RWPE1 (cell line): Measurements from ENCODE around the gene SHMT1.
"Not testable (repeated sequence)": the region's sequence is repeated elsewhere in the genome, so short reads cannot be mapped to it uniquely, and the experiment has no call there.

Experiments
- CTCF ChIA-PET: fragments of 350-600 bp; sonication (Branson Sonifier 250); formaldehyde crosslinking; extraction: SDS; loops from one replicate; lab custom pipeline; 2021; lab: Yijun Ruan, JAX
- POLR2A ChIA-PET: fragments of 400-600 bp; formaldehyde crosslinking; extraction: SDS; loops from one replicate; lab custom pipeline; 2020; ENCODE audit warnings: antibody characterized with exemption; ENCODE audit not compliant: low non-redundant PET; lab: Yijun Ruan, JAX
- DNase-seq: peaks from one replicate; pipeline ENCODE4 v3.0.0; 2012; ENCODE audit warnings: low spot score
- H3K27ac ChIP-seq: fragments of 450-650 bp; 2 replicates; pipeline ENCODE4 v1.5.1; 2017
- CTCF ChIP-seq: fragments of 450-650 bp; conservative IDR thresholded peaks from 2 replicates; pipeline ENCODE4 v1.5.1; 2017; ENCODE audit warnings: low read depth, mild to moderate bottlenecking

Gene SHMT1

GRCh38 chr17:18300725-18301480 lies 62.4 kb downstream of the SHMT1 start:
- no peak for DNase-seq
- H3K27ac ChIP-seq: no peak overlapping the region
- ChIA-PET CTCF (no interaction called here), POLR2A (no interaction called here)
- TF ChIP-seq CTCF: no peak

GRCh38 chr17:18298061-18298460 lies 65.3 kb downstream of the SHMT1 start:
- H3K27ac ChIP-seq, DNase-seq, POLR2A ChIA-PET, CTCF ChIA-PET: not testable (repeated sequence)

GRCh38 chr17:18291718-18292540 lies 71.4 kb downstream of the SHMT1 start:
- ChIA-PET POLR2A (no interaction called here), CTCF (no interaction called here)
- DNase-seq: no peak
- TF ChIP-seq CTCF: no peak
- H3K27ac ChIP-seq: no peak overlapping the region

GRCh38 chr17:18285296-18285695 lies 78.1 kb downstream of the SHMT1 start:
- CTCF ChIA-PET: interaction anchor here (0.6 to 1.1 kb wide), 2 partner anchors 37 to 43 kb away, joined by 3 to 4 read pairs; no protein-coding TSS in a partner anchor
- no peak for TF ChIP-seq CTCF
- H3K27ac ChIP-seq: no peak overlapping the region
- POLR2A ChIA-PET: no interaction called here
- DNase-seq: no peak

- DNase-seq: no peak
- ChIA-PET POLR2A (no interaction called here), CTCF (no interaction called here)
- no peak overlapping the region for H3K27ac ChIP-seq
- TF ChIP-seq CTCF: no peak
Observed at GRCh38 chr17:18281788-18282187, 81.6 kb downstream of the SHMT1 start.

GRCh38 chr17:18280766-18281371 lies 82.5 kb downstream of the SHMT1 start:
- CTCF ChIA-PET: no interaction called here
- H3K27ac ChIP-seq: peak overlapping the region; percentile 31; the same call in 1 of the 2 replicates
- DNase-seq: no peak
- TF ChIP-seq CTCF: no peak
- POLR2A ChIA-PET: no interaction called here
